ENCODE measurements around the gene IMPG2. TPM values are rescaled to one million over a fixed set of nuclear protein-coding genes. Genes with fewer than 3 reads are reported as not detected.

The IMPG2 gene
- total RNA-seq, 1 experiment from 2014 or later, result 0.20 TPM

DNA sequence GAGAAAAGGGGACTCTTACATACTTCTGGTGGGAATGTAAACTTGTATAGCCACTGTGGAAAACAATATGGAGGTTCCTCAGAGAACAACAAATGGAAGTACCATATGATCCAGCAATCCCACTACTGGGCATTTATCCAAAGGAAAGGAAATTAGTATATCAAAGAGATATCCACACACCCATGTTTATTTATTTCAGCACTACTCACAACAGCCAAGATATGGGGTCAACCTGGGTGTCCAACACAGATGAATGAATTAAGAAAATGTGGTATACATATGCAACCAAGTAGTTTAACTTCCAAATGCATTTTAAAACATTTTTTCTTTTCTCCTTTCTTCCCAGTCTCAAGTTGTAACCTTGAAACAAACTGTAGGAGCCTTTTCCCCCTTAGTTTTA lies 54.3 kb downstream of the IMPG2 start:
- H3K4me1 ChIP-seq, result peaks cover 27% of the 10 kb centered on the region
- peaks cover 10% of the 10 kb centered on the region; the same call in 1 of the 2 replicates for H3K9me3 ChIP-seq (replicated peaks)
- no peak overlapping the region for H3K27ac ChIP-seq
- DNase-seq, result peak in 1 of 2 experiments; percentile 13
- H3K4me3 ChIP-seq, result no peak overlapping the region
- no peaks in the 10 kb centered on the region for H3K27me3 ChIP-seq
- H3K36me3 ChIP-seq, result no peaks in the 10 kb centered on the region

DNA sequence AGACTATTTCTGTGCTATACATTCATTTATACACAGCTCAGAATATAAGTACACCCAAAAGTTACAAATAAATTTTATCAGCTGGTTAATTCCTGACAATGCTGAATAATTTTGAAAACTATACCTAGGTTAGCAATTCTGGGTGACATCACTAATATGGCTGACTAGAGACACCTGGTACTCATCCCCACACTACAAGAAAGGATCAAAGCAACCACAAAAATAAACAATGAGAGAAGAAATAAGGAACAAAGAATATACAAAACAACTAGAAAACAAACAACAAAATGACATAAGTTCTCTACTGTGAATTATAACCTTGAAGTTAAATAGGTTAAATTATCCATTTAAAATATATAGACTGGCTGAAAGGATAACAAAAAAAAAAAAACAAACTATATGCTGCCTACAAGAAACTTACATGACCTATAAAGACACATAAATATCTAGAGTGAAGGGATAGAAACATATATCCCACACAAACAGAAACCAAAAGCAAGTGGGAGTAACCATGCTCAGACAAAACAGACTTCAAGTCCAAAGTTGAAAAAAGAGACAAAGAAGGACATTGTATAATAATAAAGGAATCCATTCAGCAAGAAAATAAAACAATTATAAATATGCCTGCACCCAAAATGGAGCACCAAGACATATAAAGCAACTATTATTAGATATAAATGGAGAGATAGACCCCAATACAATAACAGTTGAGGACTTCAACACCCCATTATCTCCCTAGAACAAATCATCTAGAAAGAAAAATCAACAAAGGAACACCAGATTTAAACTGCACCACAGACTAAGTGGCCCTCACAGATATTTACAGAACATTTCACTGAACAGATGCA lies 57.8 kb downstream of the IMPG2 start:
- Histone ChIP-seq H3K27ac (no peak overlapping the region; the same call in 1 of the 2 replicates), H3K4me1 (peaks cover 27% of the 10 kb centered on the region), H3K4me3 (no peak overlapping the region), H3K27me3 (no peaks in the 10 kb centered on the region), H3K36me3 (no peaks in the 10 kb centered on the region), H3K9me3 (replicated peaks) (peaks cover 10% of the 10 kb centered on the region; the same call in 1 of the 2 replicates)
- peak in 1 of 2 experiments; percentile 31 for DNase-seq

DNA sequence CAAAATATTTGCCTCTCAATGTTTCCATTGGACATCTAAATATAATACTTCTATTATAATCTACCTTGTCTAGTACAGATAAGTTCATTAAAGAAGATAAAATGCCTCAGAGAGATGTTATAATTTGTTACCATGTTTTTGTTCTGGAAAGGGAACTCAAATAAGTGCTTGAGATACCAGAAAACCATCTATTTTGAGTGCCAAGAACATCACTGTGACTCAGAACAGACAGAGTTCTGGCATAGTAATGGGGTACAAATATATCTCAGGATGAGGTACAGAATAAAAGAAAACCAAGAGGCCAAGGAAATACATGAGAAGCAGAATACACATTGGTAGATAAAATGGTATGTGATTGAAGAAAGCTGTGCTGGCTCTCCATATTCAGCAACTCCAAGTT lies 58.9 kb downstream of the IMPG2 start:
- H3K27ac ChIP-seq, result no peak overlapping the region
- H3K27me3 ChIP-seq, result no peaks in the 10 kb centered on the region
- no peak for DNase-seq

DNA sequence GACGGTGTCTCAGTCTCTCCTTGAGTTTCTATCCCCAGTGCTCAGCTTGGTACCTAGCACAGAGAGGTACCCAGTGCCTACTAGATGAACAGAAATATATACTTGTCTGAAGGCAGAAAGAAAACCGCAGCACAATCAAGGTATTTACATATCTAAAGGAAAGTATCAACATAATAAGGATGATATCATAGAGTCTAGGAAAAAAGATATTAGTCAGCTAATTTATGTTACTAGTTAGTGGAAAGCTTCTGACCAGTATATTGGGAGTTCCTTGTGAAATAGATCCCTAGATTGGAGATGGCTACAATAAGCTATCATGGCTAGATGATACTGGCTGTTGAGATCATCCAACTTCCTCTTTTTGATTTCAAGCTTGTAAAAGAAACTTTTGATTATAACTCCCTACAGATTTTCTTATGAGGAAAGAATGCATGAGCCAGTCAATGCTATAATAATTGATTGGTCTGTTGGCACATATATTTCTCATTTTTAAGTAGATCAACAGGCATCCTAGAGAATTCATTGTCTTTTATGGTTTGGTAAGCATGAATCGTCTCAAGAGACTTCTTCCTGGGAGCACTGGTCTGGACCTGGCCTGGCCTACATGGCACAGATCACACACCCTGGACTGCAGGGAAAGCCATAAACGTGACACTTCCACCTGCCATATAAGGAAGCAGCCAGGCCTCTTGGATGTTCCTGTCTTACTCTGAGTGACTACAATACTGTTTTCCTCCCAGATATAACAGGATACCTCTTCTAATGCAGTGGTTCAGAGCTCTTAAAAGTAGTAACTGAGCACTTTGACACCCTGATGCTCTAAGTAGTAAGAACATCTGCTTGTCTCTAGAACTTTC lies 60.7 kb downstream of the IMPG2 start:
- Histone ChIP-seq H3K27me3 (no peaks in the 10 kb centered on the region), H3K4me1 (peaks cover 19% of the 10 kb centered on the region), H3K4me3 (no peak overlapping the region), H3K36me3 (no peaks in the 10 kb centered on the region), H3K9me3 (replicated peaks) (peaks cover 6% of the 10 kb centered on the region; the same call in 1 of the 2 replicates), H3K27ac (no peak overlapping the region)
- no peak for DNase-seq

More for the DNA sequence above, 58.9 kb downstream of the IMPG2 start:
- Histone ChIP-seq H3K9me3 (replicated peaks) (peaks cover 10% of the 10 kb centered on the region; the same call in 1 of the 2 replicates), H3K36me3 (no peaks in the 10 kb centered on the region), H3K4me3 (no peak overlapping the region), H3K4me1 (peaks cover 27% of the 10 kb centered on the region)

DNA sequence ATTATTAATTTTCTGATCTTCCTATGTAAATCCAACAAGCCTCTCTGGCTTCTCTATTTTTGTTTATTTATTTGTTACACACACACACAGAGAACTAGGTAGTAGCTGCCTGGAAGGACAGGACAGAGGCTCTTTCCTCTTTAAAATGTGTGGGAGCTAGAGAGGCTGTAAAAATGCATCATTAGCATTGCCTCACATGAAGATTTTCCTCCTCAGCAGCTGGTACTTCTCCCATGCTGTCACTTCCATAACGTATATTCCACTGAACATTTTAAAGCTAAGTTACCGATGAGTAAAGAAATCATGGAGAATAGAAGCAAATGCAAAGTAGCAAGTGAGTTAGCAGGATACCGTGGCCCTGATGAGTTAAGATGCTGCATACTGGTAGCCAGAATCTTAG lies 63.9 kb downstream of the IMPG2 start:
- Histone ChIP-seq H3K9me3 (replicated peaks) (no peaks in the 10 kb centered on the region), H3K4me1 (no peaks in the 10 kb centered on the region), H3K36me3 (no peaks in the 10 kb centered on the region), H3K27me3 (no peaks in the 10 kb centered on the region), H3K4me3 (no peak overlapping the region), H3K27ac (no peak overlapping the region)
- no peak for DNase-seq

DNA sequence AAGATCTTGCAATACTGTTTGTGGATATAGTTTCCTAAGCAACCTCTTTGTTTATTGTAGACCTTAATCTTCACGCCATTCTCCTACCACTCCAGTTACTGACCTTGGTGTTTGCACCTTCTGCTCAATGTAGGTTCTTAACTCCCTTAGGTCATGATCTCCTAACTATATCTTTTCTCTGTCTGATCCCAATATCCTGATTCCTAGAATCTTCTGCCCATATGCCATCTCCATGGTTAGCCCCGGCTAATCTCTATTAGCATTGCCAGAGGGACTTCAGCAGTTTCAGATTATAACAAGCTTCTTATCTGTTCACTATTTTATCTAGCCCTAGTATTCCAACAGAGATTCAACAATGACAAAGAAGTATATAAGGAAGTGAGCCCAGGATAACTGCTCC lies 64.9 kb downstream of the IMPG2 start:
- no peak for DNase-seq
- no peaks in the 10 kb centered on the region for H3K9me3 ChIP-seq (replicated peaks)
- H3K4me1 ChIP-seq, result no peaks in the 10 kb centered on the region
- H3K4me3 ChIP-seq, result no peak overlapping the region
- no peaks in the 10 kb centered on the region for H3K36me3 ChIP-seq
- no peak overlapping the region for H3K27ac ChIP-seq
- H3K27me3 ChIP-seq, result no peaks in the 10 kb centered on the region

DNA sequence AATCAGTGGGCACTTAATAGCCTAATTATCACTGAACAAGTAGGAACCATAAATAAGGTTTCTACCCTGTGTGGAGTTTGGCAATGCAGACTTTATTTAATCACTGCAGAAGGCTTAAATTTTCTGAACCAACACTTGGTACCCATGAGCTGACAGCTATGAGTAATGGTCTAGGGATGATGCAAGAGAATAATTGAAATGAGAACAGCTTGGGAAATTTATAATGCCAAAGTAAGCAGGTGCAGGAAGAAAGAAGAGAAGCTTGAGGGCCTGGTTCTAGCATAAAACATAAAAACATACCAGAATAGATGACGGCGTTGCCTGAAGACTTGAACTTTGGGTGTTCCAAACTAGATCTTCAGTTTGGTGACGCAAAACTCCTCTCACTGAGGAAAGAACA lies 67.0 kb downstream of the IMPG2 start:
- no peaks in the 10 kb centered on the region for H3K9me3 ChIP-seq (replicated peaks)
- H3K27me3 ChIP-seq, result no peaks in the 10 kb centered on the region
- no peaks in the 10 kb centered on the region for H3K36me3 ChIP-seq
- H3K4me1 ChIP-seq, result no peaks in the 10 kb centered on the region
- DNase-seq, result no peak
- H3K27ac ChIP-seq, result no peak overlapping the region
- no peak overlapping the region for H3K4me3 ChIP-seq

DNA sequence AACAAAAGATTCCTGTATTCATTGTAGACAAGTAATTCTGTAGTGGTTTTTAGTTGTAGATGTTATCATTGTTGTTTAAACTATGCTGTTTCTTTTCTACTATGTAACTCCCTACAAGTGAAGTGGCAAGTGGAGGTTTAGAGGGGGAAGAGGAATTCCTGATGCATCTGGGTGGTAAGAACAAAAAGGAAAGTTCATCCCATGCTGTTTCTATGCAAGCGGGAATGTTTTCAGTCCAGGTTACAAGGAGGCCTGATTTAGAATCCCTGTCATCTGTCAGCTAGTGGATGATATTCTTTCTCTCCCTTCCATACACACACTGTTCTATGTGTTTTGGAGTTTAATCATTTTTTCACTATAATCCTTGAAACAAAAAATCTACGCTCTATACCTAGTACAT lies 67.4 kb downstream of the IMPG2 start:
- DNase-seq, result no peak
- Histone ChIP-seq H3K4me3 (no peak overlapping the region), H3K27me3 (no peaks in the 10 kb centered on the region), H3K27ac (no peak overlapping the region), H3K9me3 (replicated peaks) (no peaks in the 10 kb centered on the region), H3K4me1 (no peaks in the 10 kb centered on the region), H3K36me3 (no peaks in the 10 kb centered on the region)

DNA sequence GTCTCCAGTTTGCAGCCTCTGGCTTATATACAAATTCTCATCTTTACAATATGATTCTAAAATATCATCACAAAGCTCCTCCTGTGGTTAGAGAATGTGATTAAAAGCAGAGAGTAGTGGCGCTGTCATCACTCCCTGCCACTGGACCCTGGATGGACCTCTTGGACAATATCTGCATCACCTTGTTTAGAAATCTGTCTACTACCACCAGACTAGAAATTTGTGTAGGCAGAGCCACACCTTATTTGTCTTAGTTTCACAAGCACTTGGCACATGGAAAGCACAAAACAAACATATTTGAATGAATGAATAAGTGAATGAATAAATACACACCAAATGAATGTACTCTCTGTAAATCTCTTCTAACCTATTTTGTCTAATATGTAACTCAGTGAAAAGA lies 68.1 kb downstream of the IMPG2 start:
- no peaks in the 10 kb centered on the region for H3K27me3 ChIP-seq
- no peak overlapping the region for H3K4me3 ChIP-seq
- H3K4me1 ChIP-seq, result no peaks in the 10 kb centered on the region
- H3K36me3 ChIP-seq, result no peaks in the 10 kb centered on the region
- H3K9me3 ChIP-seq (replicated peaks), result no peaks in the 10 kb centered on the region
- no peak overlapping the region for H3K27ac ChIP-seq
- DNase-seq, result no peak

DNA sequence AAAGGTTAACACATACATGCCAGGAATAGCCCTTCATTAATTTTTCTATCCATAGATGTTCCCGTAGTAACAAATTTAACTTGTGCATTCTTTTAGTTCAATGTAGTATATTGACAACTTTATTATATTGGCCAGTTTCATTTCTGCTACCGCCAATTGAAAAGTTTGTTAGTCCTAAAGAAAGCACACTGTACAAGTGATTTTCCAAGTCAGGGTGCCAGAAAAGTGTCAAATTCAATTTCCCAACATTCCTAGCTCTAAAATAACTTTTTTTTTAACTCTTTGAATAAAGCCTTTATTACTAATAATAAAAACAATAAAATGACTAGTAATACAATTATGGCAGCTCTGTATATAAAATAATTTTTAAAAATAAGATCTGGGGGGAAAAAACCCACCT lies 68.9 kb downstream of the IMPG2 start:
- Histone ChIP-seq H3K27me3 (no peaks in the 10 kb centered on the region), H3K27ac (no peak overlapping the region), H3K4me3 (no peak overlapping the region), H3K9me3 (replicated peaks) (no peaks in the 10 kb centered on the region), H3K4me1 (no peaks in the 10 kb centered on the region), H3K36me3 (no peaks in the 10 kb centered on the region)
- no peak for DNase-seq

DNA sequence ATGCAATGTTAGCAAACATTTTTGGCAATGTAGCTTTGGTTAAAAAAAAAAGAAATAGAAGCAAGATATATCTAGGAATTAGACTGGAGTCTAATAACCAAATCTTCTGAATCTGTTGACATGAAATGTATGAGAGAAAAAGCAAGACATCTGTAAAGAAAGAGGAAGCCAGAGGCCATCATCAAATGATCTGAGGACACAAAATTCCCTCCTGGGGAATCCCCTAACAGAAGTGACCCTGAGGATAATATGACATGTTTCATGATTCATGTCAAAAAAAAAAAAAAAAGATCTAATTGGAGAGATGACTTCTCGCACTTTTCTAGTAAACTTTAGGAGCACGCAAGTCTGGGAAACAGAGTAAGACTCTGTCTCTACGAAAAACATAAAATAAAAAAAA lies 70.9 kb downstream of the IMPG2 start:
- Histone ChIP-seq H3K27ac (no peak overlapping the region), H3K4me1 (no peaks in the 10 kb centered on the region), H3K27me3 (no peaks in the 10 kb centered on the region), H3K4me3 (no peak overlapping the region), H3K36me3 (no peaks in the 10 kb centered on the region), H3K9me3 (replicated peaks) (no peaks in the 10 kb centered on the region)
- DNase-seq, result no peak

DNA sequence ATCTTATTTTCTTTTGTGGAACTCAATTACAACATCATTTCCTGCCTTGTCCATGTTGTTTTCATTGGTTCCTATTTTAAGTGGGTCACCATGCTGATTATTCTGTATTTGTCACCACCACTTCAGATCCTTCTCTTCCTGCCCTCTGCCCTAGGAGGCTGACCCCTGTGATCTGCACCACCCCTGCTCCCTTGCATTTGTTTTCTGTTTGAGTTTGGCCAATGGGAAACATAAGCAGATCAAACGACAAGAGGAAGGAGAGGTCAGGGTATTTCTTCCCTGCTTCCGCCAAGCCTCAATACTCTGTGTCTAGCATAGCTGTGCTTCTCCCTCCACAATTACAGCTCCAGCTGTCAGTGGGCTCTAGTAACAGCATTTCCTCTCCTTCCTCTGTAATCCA lies 71.6 kb downstream of the IMPG2 start:
- H3K27me3 ChIP-seq, result no peaks in the 10 kb centered on the region
- H3K36me3 ChIP-seq, result no peaks in the 10 kb centered on the region
- no peak overlapping the region for H3K4me3 ChIP-seq
- H3K27ac ChIP-seq, result no peak overlapping the region
- H3K4me1 ChIP-seq, result no peaks in the 10 kb centered on the region
- DNase-seq, result no peak
- H3K9me3 ChIP-seq (replicated peaks), result no peaks in the 10 kb centered on the region

DNA sequence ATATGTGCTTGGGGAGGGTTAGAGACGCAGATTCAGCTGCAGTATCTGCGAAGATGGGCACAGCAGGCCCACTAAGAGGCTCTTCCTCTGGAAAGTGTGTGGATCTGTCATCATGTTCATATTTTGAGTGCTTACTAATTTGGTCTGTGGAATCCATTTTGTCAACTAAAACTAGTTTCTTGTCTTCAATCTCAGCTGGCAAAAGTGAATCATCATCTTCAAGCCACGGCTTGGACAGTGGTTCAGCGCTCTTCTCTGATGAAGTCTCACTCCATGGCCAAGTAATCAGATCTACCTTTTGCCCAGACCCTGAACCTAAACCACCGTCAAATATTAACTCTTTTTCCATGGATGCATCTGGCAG lies 76.2 kb downstream of the IMPG2 start:
- H3K4me1 ChIP-seq, result no peaks in the 10 kb centered on the region

DNA sequence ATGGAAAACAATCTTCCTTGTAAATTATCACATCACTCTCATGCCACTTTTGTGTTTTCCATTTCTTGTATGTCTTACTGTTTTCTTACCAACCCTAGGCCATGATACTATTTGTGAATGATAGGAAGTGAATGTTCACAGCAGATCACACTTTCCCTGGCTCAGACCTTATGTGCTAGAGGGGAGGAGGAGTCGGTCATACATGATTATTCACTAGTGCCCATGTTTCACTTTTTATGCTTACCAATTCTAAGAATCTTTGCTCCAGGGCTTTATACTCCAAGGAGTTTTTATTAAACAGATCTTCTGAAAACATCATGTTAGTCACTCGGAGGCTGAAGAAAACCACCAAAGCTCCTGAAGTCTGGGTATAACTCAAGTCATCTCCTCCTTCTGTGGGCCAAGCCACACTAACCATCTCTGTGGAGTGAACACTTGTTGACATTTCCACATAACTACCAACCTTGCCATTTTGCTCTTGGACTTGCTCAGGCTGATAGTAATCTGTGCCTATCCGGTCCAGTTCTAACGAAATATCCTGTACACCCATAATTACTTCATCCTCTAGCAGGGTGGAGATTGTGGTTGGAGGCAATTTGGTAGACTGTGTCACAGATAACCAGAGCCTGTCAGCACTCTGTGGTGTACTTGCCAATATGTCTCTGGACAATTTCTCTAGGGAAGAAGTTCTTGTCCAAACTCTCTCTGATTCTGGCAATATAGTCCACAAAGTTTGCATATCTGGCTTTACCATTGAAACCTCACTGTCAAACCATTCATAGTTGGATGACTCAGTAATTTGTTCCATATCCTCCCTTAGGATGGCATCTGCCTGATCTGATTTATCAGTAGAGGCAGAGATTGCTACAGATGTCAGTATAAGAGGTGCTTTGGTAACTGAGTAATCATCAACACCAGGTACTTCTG lies 76.8 kb downstream of the IMPG2 start:
- Histone ChIP-seq H3K27ac (no peak overlapping the region), H3K9me3 (replicated peaks) (peaks cover 8% of the 10 kb centered on the region; the same call in 1 of the 2 replicates), H3K36me3 (no peaks in the 10 kb centered on the region), H3K27me3 (no peaks in the 10 kb centered on the region), H3K4me1 (no peaks in the 10 kb centered on the region), H3K4me3 (no peak overlapping the region)
- no peak for DNase-seq

More for the DNA sequence above, 76.2 kb downstream of the IMPG2 start:
- Histone ChIP-seq H3K36me3 (no peaks in the 10 kb centered on the region), H3K4me3 (no peak overlapping the region), H3K9me3 (replicated peaks) (peaks cover 4% of the 10 kb centered on the region; the same call in 1 of the 2 replicates), H3K27me3 (no peaks in the 10 kb centered on the region), H3K27ac (no peak overlapping the region)
- DNase-seq, result no peak
